HG03571 (cell line): Measurements from ENCODE around the gene P3R3URF.
"Not testable (repeated sequence)": the region's sequence is repeated elsewhere in the genome, so short reads cannot be mapped to it uniquely, and the experiment has no call there.

Experiments used
- ATAC-seq: cut with Tn5 transposase; IDR thresholded peaks from one replicate; pipeline ENCODE4 v1.9.1; 2021; ENCODE audit not compliant: unreplicated experiment

Gene P3R3URF

GRCh38 chr1:46176211-46176865 is at the start of gene P3R3URF:
P3R3URF (minus strand) TSS chr1:46176488; CDS start chr1:46176471, 17 bp downstream.
- no peak for ATAC-seq

GRCh38 chr1:46224966-46225365 is 48.7 kb upstream of the P3R3URF start:
- ATAC-seq, result no peak

- ATAC-seq, result no peak
Measured at GRCh38 chr1:46223472-46223943, 47.2 kb upstream of the P3R3URF start.

GRCh38 chr1:46223055-46223454 is 46.8 kb upstream of the P3R3URF start:
- not testable (repeated sequence) for ATAC-seq

GRCh38 chr1:46221749-46222148 is 45.5 kb upstream of the P3R3URF start:
- no peak for ATAC-seq

- no peak for ATAC-seq
Measured at GRCh38 chr1:46220808-46221207, 44.5 kb upstream of the P3R3URF start.

- ATAC-seq, result no peak
Measured at GRCh38 chr1:46219551-46220520, 43.5 kb upstream of the P3R3URF start.

- ATAC-seq, result no peak
Measured at GRCh38 chr1:46218443-46218842, 42.2 kb upstream of the P3R3URF start.

GRCh38 chr1:46215504-46215903 is 39.2 kb upstream of the P3R3URF start:
- no peak for ATAC-seq

GRCh38 chr1:46211051-46211450 is 34.8 kb upstream of the P3R3URF start:
- no peak for ATAC-seq

- ATAC-seq, result no peak
Measured at GRCh38 chr1:46210561-46210960, 34.3 kb upstream of the P3R3URF start.

- no peak for ATAC-seq
Measured at GRCh38 chr1:46206399-46206798, 30.1 kb upstream of the P3R3URF start.

GRCh38 chr1:46205791-46206190 is 29.5 kb upstream of the P3R3URF start:
- ATAC-seq, result no peak

- no peak for ATAC-seq
Measured at GRCh38 chr1:46205141-46205540, 28.9 kb upstream of the P3R3URF start.

GRCh38 chr1:46204406-46204742 is 28.1 kb upstream of the P3R3URF start:
- ATAC-seq, result no peak

- no peak for ATAC-seq
Measured at GRCh38 chr1:46203738-46204405, 27.6 kb upstream of the P3R3URF start.

GRCh38 chr1:46199233-46199749 is 23.0 kb upstream of the P3R3URF start:
- ATAC-seq, result no peak

- peak; percentile 87 for ATAC-seq
Measured at GRCh38 chr1:46197964-46198811, 21.9 kb upstream of the P3R3URF start, which contains the start of gene POMGNT1. POMGNT1 (minus strand) TSS chr1:46198434; CDS start chr1:46197821, 613 bp downstream.

GRCh38 chr1:46197560-46197963 is 21.3 kb upstream of the P3R3URF start:
- ATAC-seq, result no peak

- ATAC-seq, result no peak
Measured at GRCh38 chr1:46196609-46197008, 20.3 kb upstream of the P3R3URF start.
